ENCODE data around the gene MMP24.
"Not testable (repeated sequence)": the region's sequence is repeated elsewhere in the genome, so short reads cannot be mapped to it uniquely, and the experiment has no call there.

The MMP24 gene

GRCh38 chr20:35260426-35260825 lies 33.9 kb downstream of the MMP24 start:
- no peak for DNase-seq

- not testable (repeated sequence) for DNase-seq
These were observed 35.8 kb downstream of the MMP24 start for GRCh38 chr20:35262321-35262720.

- DNase-seq: not testable (repeated sequence)
These were observed 36.4 kb downstream of the MMP24 start for GRCh38 chr20:35262731-35263531.

- no peak for DNase-seq
These were observed 37.2 kb downstream of the MMP24 start for GRCh38 chr20:35263532-35264341.

- DNase-seq: no peak
These were observed 38.3 kb downstream of the MMP24 start for GRCh38 chr20:35264755-35265154.

GRCh38 chr20:35267092-35267491 lies 40.6 kb downstream of the MMP24 start:
- DNase-seq: no peak

GRCh38 chr20:35269055-35269781 lies 42.7 kb downstream of the MMP24 start:
- peak; percentile 64 for DNase-seq

- no peak for DNase-seq
These were observed 43.8 kb downstream of the MMP24 start for GRCh38 chr20:35270021-35270902.

GRCh38 chr20:35271073-35271882 lies 44.8 kb downstream of the MMP24 start:
- DNase-seq: no peak

- no peak for DNase-seq
These were observed 45.4 kb downstream of the MMP24 start for GRCh38 chr20:35271904-35272303.

GRCh38 chr20:35273449-35274171 lies 47.1 kb downstream of the MMP24 start:
- no peak for DNase-seq

- DNase-seq: no peak
These were observed 47.9 kb downstream of the MMP24 start for GRCh38 chr20:35274172-35275092.

- no peak for DNase-seq
These were observed 49.3 kb downstream of the MMP24 start for GRCh38 chr20:35275741-35276251.

GRCh38 chr20:35276408-35276807 lies 49.9 kb downstream of the MMP24 start:
- no peak for DNase-seq

- no peak for DNase-seq
These were observed 50.6 kb downstream of the MMP24 start for GRCh38 chr20:35277127-35277526.

- peak; percentile 94 for DNase-seq
These were observed 51.3 kb downstream of the MMP24 start, which contains the start of gene MMP24OS for GRCh38 chr20:35277531-35278395. Gene MMP24OS (minus strand): TSS chr20:35278122. CDS start chr20:35277929, 193 bp downstream.

GRCh38 chr20:35279040-35279439 lies 52.5 kb downstream of the MMP24 start:
- DNase-seq: no peak

- DNase-seq: no peak
These were observed 53.2 kb downstream of the MMP24 start for GRCh38 chr20:35279533-35280174.

All from CD4-positive, alpha-beta T cell treated with Interleukin-17A for 4 hours (primary cell).